ENCODE results near the gene DYSF.

The DYSF gene

DNA sequence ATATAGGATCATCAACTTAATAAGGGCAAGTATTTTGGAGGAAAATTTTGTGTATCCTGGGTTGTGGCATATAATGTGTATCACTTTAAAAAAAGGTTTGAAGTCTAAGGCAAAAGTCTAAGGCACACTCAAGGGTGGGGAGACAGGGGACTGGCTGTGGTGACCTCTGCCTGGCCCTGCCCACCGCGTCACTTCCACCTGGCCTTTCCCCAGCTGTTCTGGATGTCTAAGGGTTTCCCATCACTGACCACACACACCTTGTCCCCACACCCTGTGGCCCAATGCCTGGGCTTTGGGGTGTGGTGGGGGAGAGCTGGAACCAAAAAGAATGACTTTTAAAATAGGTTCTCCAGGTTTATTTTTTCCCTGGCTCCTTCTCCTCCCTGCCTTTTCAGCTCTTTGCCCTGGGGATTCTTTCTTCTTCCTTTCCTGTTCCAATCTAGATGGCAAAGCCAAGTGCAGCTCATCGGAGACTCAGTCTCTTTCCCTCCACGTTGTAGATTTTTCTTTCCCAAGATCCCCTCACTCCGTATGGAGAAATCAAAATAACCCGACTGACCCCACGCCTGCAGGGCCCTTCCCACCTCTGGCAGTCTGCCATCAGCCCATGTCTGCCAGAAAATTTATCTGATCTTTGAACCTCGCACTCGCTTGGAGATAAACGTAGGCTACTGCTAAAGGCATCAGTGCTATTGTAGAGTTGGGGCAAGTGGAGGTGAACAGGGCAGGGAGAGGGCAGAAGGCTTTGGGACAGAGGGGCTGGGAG lies 257.2 kb downstream of the DYSF start:
- Mint-ChIP-seq H3K4me1 (ENCODE audit: low read depth) (no peaks in the 10 kb centered on the region), H3K4me3 (no peak overlapping the region), H3K9me3 (no peaks in the 10 kb centered on the region), H3K27me3 (peaks cover 4% of the 10 kb centered on the region), H3K36me3 (ENCODE audit: low read depth) (no peaks in the 10 kb centered on the region), H3K27ac (no peak overlapping the region)

DNA sequence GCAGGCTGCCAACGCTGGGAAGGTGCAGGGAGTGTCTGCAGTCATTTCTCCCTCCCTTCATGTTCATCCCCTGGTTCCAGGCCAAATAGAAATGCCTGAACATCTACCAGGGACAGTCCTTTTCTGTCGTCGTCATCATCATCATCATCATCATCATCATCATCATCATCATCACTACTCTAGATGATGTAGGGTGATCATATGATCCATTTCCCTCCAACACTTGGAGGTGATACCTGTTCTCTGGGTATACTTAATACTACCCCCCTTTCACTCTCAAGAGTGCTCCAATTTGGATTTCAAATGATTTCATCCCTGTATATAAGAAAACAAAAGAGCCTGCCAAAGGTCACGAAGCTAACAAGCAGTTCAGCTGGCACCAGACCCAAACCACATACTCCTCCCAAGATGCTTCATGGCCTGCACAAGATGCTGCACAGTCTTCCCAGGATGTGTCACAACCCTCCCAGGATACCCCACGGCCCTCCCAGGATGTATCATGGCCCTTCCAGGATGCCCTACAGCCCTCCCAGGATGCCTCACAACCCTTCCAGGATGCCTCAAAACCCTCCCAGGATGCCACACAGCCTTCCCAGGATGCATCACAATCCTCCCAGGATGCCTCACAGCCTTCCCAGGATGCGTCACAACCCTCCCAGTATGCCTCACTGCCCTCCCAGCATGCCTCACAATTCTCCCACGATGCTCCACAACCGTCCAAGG lies 257.9 kb downstream of the DYSF start:
- Mint-ChIP-seq H3K4me1 (ENCODE audit: low read depth) (no peaks in the 10 kb centered on the region), H3K27ac (no peak overlapping the region), H3K27me3 (peaks cover 4% of the 10 kb centered on the region), H3K9me3 (no peaks in the 10 kb centered on the region), H3K36me3 (ENCODE audit: low read depth) (no peaks in the 10 kb centered on the region), H3K4me3 (no peak overlapping the region)

DNA sequence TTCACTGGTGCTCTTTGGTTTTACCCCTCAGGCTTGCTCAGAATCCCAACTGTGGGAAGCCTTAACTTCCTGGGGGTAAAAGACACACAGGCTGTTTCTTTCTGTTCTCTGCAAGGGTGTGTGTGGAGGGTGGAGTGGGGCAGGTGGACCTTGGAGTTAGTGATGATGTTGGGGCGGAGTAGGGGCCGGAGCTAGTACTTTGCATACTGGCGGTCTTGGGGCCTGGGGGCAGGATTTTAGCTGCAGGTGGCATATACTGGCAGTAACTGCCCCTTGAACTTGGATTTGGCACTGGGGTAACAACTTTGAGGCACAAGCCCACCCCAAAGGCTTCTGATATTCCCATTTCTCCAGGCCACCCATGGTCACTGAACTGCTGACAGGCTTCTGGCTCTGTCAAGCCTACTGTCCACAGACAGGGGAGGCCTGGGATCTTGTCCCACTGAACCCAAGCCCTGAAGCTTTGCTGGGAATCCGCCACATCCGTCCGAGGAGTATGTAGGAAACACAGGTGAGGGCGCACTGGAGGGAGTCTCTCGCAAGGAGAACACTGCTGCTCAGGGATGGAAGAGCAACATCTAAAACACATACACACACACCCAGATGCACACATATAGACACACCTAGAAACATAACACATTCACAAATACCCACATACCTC lies 258.9 kb downstream of the DYSF start:
- Mint-ChIP-seq H3K9me3 (no peaks in the 10 kb centered on the region), H3K27ac (no peak overlapping the region), H3K4me3 (no peak overlapping the region), H3K4me1 (ENCODE audit: low read depth) (no peaks in the 10 kb centered on the region), H3K27me3 (peaks cover 4% of the 10 kb centered on the region), H3K36me3 (ENCODE audit: low read depth) (no peaks in the 10 kb centered on the region)

DNA sequence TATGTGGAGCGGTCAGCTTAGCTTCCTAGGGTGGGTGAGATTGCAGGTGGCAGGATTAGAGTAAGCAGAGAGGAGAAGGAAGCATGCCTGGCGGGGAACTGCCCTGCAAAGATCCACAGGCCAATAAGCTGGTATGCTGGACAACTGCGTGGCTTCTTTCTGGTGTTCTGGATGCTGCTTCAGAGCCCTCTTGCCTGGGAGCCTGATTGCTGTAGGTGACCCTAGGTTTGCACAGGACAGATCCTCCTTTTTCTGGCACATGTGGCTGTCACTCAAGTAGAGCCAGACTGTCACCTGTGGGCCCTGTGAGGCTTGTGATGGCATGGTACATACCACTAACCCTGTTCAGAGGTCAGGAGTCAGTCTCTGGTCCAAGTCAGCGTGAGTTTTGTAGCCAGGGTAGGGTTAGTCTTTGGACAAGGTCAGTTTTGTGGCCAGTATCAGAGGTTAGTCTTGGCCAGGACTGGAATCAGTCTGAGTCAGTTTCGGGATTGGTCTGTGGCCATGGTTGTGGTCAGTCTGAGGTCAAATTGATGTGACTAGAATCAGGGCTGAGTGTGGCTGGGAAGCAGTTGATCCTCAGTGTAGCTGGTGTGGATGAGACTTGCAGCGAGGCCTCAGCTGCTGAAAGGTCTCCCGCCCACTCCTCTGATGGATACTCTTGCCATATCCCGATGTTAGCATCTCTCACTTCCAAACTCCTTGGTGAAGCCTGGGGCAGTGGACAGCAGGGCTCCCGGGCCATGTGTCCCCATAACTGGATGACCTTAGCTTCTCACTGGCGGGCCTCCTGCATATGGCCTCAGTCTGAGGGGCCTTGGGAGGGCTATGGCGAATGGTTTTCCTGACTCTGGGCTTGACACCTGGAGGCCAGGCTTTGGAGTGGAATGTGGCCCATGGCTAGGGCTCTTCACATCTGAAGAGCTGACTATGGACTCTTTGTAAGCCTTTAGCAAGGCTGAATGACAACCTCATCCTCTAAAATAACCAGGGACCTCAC lies 260.5 kb downstream of the DYSF start:
- no peaks in the 10 kb centered on the region for H3K4me1 Mint-ChIP-seq (ENCODE audit: low read depth)
- H3K27ac Mint-ChIP-seq, result no peak overlapping the region
- H3K9me3 Mint-ChIP-seq, result no peaks in the 10 kb centered on the region
- H3K27me3 Mint-ChIP-seq, result peaks cover 4% of the 10 kb centered on the region
- H3K4me3 Mint-ChIP-seq, result no peak overlapping the region
- no peaks in the 10 kb centered on the region for H3K36me3 Mint-ChIP-seq (ENCODE audit: low read depth)

DNA sequence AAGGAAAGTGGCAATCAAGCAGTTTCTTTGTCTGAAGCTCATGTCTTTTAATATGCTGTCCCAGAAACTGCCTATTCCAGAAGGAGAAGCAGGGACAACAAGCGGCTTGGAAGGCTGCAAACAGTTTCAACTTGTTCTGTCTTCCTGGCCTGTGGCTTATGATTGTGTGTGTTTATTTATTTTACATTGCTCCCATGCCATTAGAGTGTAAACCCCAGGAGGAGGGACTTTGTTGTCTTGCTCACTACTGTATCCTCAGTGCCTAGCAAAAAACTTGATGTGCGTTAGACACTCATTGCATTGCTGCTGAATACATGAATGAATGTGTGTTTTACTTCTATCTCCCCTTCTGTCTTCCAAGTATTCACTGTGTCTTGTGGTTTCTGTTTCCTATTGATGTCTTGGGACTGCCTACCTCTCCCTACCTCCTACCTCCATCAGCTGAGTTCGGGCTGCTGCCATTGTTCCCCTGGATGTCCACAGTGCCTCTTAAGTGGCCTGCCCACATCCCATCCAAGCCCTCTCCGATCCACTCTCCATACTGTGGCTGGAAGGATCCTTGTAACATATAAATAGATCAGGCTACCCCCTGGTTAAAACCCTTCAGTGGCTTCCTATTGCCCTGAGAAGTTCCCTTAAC lies 261.4 kb downstream of the DYSF start:
- Mint-ChIP-seq H3K4me3 (no peak overlapping the region), H3K4me1 (ENCODE audit: low read depth) (no peaks in the 10 kb centered on the region), H3K9me3 (no peaks in the 10 kb centered on the region), H3K36me3 (ENCODE audit: low read depth) (no peaks in the 10 kb centered on the region), H3K27ac (no peak overlapping the region), H3K27me3 (peaks cover 4% of the 10 kb centered on the region)

DNA sequence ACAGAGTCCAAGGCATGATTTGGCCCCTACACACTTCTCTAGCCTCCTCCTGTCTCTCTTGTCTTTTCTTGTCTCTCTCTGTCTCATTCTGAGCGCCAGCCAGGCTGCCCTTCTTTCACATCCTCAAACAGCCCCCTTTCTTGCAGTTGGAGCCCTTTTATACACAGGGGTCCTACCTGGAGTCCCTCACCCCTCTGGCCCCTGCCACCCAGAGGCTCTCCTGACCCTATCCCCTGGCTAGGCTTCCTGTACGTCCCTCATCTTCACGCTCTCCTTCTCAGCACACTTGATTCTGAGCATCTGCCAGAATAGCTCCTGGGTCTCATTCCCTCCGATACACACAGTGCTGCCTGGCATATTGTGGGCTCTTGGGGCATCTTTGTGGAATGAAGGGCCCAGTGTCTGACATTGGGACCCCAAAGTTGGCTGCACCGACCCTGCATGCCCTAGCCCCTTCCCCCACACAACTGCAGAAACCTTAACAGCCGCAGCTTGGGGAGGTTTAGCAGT lies 261.9 kb downstream of the DYSF start:
- no peaks in the 10 kb centered on the region for H3K4me1 Mint-ChIP-seq (ENCODE audit: low read depth)
- no peaks in the 10 kb centered on the region for H3K9me3 Mint-ChIP-seq
- no peaks in the 10 kb centered on the region for H3K36me3 Mint-ChIP-seq (ENCODE audit: low read depth)
- peaks cover 4% of the 10 kb centered on the region for H3K27me3 Mint-ChIP-seq
- no peak overlapping the region for H3K27ac Mint-ChIP-seq
- no peak overlapping the region for H3K4me3 Mint-ChIP-seq

DNA sequence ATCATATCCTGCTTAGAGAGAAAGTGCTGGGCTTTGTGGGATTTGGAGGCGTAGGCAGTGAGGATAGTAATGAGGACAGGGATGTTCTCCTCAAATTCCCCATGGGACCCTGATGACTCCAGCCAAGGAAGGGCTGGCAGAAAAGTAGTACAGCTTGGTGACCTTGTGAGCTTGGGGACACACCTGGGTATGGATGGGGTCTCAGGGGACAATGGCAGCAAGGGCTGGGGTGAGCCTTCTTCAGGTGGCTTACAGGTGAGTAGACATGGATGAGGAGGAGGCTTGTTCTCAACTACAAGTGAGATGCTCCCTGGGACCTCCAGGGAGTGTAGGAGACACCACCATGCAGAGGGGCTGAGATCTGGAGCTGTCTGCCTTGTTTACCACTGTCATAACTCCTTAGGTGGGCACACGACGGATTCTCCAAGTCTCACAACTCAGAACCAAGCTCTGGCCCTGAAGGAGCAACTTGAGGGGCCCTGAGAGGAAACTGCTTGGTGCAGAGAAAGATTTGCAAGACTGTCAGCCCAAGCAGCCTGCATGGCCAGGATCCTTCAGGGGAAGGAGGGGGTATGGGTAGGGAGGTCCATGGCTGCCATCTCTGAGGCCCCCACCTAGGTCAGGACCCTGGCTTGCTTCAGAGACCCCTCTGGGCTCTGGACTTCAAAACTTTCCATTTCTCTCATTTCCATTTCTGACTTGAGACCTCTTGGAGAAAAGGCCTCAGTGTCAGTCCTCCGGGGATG lies 262.8 kb downstream of the DYSF start:
- no peaks in the 10 kb centered on the region for H3K4me1 Mint-ChIP-seq (ENCODE audit: low read depth)
- H3K27me3 Mint-ChIP-seq, result peaks cover 4% of the 10 kb centered on the region
- no peak overlapping the region for H3K4me3 Mint-ChIP-seq
- no peak overlapping the region for H3K27ac Mint-ChIP-seq
- no peaks in the 10 kb centered on the region for H3K9me3 Mint-ChIP-seq
- H3K36me3 Mint-ChIP-seq (ENCODE audit: low read depth), result no peaks in the 10 kb centered on the region

DNA sequence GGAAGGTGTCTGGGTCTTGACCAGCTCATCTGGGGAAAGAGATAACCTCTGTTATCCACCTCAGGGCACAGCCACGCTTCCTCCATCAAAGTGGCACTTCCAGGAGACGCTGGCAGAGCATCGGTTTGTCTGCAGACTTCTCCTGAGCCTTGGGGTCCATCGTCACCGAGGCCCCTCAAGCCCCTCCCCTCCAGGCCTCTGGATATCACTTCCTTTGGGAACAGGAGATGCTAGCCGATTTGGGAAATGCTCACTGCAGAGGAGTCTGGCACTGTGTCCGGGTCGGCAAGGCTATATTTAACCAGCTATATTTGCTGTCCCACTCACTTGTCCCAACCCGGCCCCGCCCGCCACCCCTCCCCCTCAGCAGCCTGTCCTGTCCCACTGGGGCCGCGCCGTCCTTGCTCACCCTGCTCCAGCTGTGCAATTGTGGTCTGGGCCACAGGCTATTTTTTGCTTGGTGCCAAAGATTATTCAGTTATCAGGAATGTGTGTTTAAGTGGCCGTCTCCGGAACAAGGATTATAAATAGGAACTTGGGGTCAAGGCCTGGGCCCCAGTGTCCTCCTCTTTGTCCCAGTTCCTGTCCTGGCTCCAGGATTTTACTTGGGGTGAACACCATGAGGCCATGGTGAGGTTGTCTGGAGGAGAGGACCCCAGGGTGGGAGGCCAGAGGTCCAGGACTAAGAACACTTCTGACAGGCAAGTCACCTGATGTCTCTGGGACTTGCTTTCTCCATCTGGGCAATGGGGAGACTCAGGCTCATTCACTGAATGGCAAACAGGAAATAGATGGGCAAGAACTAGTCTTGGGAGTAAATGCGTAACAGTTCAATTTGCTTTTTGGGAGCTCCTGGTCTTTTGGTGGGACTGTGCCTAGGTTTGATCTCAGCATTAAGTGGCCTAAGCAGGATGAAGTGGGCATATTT lies 263.6 kb downstream of the DYSF start:
- H3K36me3 Mint-ChIP-seq (ENCODE audit: low read depth), result no peaks in the 10 kb centered on the region
- H3K4me3 Mint-ChIP-seq, result no peak overlapping the region
- no peaks in the 10 kb centered on the region for H3K27me3 Mint-ChIP-seq
- H3K9me3 Mint-ChIP-seq, result peaks cover under 1% of the 10 kb centered on the region
- no peaks in the 10 kb centered on the region for H3K4me1 Mint-ChIP-seq (ENCODE audit: low read depth)
- H3K27ac Mint-ChIP-seq, result no peak overlapping the region

DNA sequence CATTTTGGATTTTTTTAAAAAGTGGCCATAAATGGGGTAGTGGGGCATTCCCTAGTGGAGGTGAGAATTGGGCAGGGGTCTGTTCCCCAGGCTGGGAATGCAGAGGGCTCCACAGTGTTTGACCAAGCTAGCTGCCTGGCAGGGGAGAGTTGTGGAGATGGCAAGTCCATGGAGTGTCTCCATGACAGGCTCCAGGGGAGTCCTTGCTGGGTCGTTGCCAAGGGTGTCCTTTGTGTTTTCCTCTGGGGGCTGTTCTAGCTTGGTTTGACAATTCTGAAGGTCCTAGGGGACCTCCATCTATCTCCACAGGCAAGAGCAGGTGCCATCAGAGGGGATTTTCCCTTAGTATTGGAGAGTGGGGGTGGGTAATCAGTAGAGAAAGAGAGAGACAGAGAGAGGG lies 265.3 kb downstream of the DYSF start:
- no peaks in the 10 kb centered on the region for H3K36me3 Mint-ChIP-seq (ENCODE audit: low read depth)
- H3K4me3 Mint-ChIP-seq, result no peak overlapping the region
- H3K27me3 Mint-ChIP-seq, result no peaks in the 10 kb centered on the region
- no peaks in the 10 kb centered on the region for H3K4me1 Mint-ChIP-seq (ENCODE audit: low read depth)
- peaks cover 9% of the 10 kb centered on the region for H3K9me3 Mint-ChIP-seq
- no peak overlapping the region for H3K27ac Mint-ChIP-seq

DNA sequence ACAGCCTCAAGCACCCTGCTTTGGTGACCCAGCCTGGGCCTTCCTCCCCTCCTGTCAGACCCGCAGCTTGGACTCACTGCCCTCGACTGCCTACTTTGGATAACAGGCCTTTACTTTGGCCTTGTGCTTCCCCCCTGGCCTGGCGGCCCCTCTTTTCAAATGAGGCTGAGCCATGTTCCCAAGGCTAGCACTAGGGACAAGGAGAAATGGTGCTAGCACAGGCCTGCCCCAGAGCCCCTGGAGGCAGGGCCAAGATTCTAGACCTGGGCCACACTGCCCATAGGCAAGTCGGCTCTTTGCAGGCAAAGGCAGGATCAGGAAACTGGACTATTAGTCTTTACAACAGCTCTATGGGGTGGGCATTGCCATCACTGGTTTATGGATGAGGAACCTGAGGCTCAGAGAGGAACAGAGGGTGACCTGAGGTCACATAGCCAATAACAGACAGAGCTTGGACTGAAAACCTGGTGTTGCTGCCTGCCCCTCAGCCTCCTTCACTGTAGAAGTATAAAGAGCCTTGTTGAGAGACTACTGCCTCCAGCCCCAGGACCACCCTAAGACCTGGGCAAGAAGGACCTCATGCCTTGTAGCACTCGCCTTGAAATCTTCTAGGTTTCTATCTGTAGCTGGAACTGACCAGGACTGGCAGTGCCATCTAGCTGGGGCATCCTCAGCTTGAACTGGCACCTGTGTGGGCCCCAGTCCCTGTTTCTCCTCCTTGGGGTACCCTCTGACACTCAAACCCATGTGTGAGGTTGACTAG lies 266.3 kb downstream of the DYSF start:
- Mint-ChIP-seq H3K9me3 (peaks cover 13% of the 10 kb centered on the region), H3K4me3 (no peak overlapping the region), H3K27ac (no peak overlapping the region), H3K36me3 (ENCODE audit: low read depth) (no peaks in the 10 kb centered on the region), H3K4me1 (ENCODE audit: low read depth) (no peaks in the 10 kb centered on the region), H3K27me3 (no peaks in the 10 kb centered on the region)

DNA sequence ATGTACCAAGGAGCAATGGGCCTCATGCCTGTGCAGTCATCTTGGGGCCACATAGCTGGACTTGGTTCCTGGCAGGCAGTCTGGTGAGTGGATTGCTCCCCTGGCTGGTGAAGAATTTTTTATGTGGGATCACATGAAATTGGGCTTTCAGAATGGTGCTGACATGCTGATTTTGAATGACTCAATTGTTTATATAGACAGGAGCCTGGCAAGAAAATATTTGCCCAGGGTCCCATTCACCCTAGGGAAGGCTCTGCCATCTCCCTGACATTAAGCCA lies 266.9 kb downstream of the DYSF start:
- Mint-ChIP-seq H3K27ac (no peak overlapping the region), H3K4me3 (no peak overlapping the region), H3K9me3 (peaks cover 13% of the 10 kb centered on the region), H3K36me3 (ENCODE audit: low read depth) (no peaks in the 10 kb centered on the region), H3K27me3 (no peaks in the 10 kb centered on the region), H3K4me1 (ENCODE audit: low read depth) (no peaks in the 10 kb centered on the region)

DNA sequence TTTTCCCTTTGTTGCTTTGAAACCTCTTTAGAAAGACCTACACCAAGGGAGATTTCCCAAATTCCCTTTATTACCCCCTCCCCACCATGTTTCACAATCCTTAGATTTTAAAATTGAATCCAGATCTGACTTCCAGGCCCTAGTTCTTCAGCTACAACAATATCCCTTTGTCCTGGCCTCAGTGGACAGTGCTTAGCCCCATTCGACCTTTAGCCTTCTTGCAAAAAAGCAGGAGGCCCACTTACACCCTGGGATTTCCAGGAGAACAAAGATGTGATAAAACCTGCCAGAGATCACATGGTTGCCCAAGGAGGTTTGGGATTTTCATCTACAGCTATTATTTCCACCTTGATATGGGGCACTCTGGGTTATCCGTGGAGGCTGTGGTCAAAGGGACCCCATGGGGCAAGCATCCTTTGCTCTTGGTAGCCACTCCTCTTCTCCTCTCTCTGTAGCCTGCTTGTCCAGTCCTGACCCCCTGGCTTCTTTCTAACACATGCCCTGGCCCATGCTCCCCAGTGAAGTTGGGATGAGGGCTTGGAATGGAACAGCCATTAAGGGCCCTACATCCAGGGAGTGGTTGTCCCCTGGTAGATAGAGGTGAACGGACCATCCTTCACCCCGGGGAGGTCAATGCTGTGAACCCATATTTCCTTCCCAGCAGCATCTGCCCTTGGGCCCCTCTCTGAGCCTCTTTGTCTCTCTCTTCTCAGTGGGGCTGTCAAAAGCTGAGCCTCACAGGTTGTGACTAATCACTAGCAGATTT lies 267.4 kb downstream of the DYSF start:
- Mint-ChIP-seq H3K4me3 (no peak overlapping the region), H3K36me3 (ENCODE audit: low read depth) (no peaks in the 10 kb centered on the region), H3K4me1 (ENCODE audit: low read depth) (no peaks in the 10 kb centered on the region), H3K27ac (no peak overlapping the region), H3K27me3 (no peaks in the 10 kb centered on the region), H3K9me3 (peaks cover 13% of the 10 kb centered on the region)
